Measurements from ENCODE around the gene DCT.

GRCh38 chr13:94408314-94409036 is 71.0 kb downstream of the DCT start:
- TF ChIP-seq CTCF (IDR thresholded peaks at IDR 0.05) (no peak), POLR2A (IDR thresholded peaks at IDR 0.05; ENCODE audit: low read depth) (no peak)

Measured in esophagus muscularis mucosa (tissue), 3 donors.